CD4-positive, alpha-beta T cell (primary cell): ENCODE data around the gene SPEM1. TPM values are rescaled to one million over a fixed set of nuclear protein-coding genes. Genes with fewer than 3 reads are reported as not detected.

Experiments
- ATAC-seq: fragments of 200-7000 bp; cut with Tn5 transposase; one replicate; pipeline ENCODE4 v1.10.0; 2022; ENCODE audit warnings: mild to moderate bottlenecking; ENCODE audit not compliant: poor library complexity
- CTCF ChIA-PET: fragments of 350-600 bp; sonication (Branson Sonifier 250); formaldehyde crosslinking; loops from one replicate; lab custom pipeline; 2021; ENCODE audit warnings: antibody characterized with exemption, inconsistent platforms; lab: Charles Lee
- POLR2A ChIA-PET: fragments of 350-600 bp; sonication (Branson Sonifier 250); formaldehyde crosslinking; loops from one replicate; lab custom pipeline; 2021; ENCODE audit warnings: antibody characterized with exemption, inconsistent platforms; lab: Charles Lee
- DNase-seq, 14 experiments: peaks; one replicate each; pipeline ENCODE4 v3.0.0-alpha.2; 2013 to 2020; ENCODE audit warnings: mixed read lengths in 2 of 14
- H3K27ac ChIP-seq, 2 donors: one replicate each; pipeline versions ENCODE4 v1.5.1 to v1.7.0; 2013; ENCODE audit warnings: low read length in 2 of 2, low read depth in 1 of 2, mild to moderate bottlenecking in 1 of 2
- H3K27me3 ChIP-seq, 2 experiments: 1 replicate in 1 of 2; 2 replicates in 1 of 2; pipeline versions ENCODE4 v1.6.1 to v1.7.0; 2013; ENCODE audit warnings: low read length in 2 of 2, control low read depth in 1 of 2, mild to moderate bottlenecking in 1 of 2, moderate library complexity in 1 of 2; ENCODE audit not compliant: insufficient read depth in 2 of 2, control insufficient read depth in 1 of 2
- H3K36me3 ChIP-seq: one replicate; pipeline ENCODE4 v1.6.1; 2013; ENCODE audit warnings: low read length, control low read depth; ENCODE audit not compliant: insufficient read depth
- H3K4me1 ChIP-seq: one replicate; pipeline ENCODE4 v1.6.1; 2013; ENCODE audit warnings: low read length, control low read depth; ENCODE audit not compliant: insufficient read depth
- H3K4me3 ChIP-seq: one replicate; pipeline ENCODE4 v1.5.1; 2013; ENCODE audit warnings: mild to moderate bottlenecking, low read length, moderate library complexity
- H3K9me3 ChIP-seq, 2 experiments: 1 replicate in 1 of 2; 2 replicates in 1 of 2; pipeline versions ENCODE4 v1.6.1 to v1.7.0; 2013; ENCODE audit warnings: low read length in 2 of 2, mild to moderate bottlenecking in 2 of 2, control low read depth in 1 of 2, moderate library complexity in 1 of 2; ENCODE audit not compliant: control insufficient read depth in 1 of 2, insufficient read depth in 1 of 2
- H3K27ac Mint-ChIP-seq: one replicate; pipeline ENCODE4 v1.8.0; 2020; ENCODE audit warnings: mixed read lengths
- H3K27me3 Mint-ChIP-seq: one replicate; pipeline ENCODE4 v1.8.0; 2021; ENCODE audit warnings: mixed read lengths
- H3K36me3 Mint-ChIP-seq: one replicate; pipeline ENCODE4 v1.8.0; 2021; ENCODE audit warnings: low read depth, mixed read lengths
- H3K4me1 Mint-ChIP-seq: one replicate; pipeline ENCODE4 v1.8.0; 2021; ENCODE audit warnings: low read depth, mixed read lengths
- H3K4me3 Mint-ChIP-seq: one replicate; pipeline ENCODE4 v1.8.0; 2020; ENCODE audit warnings: mild to moderate bottlenecking, mixed read lengths
- H3K9me3 Mint-ChIP-seq: one replicate; pipeline ENCODE4 v1.8.0; 2020; ENCODE audit warnings: mixed read lengths
- CTCF ChIP-seq: fragments of 200-600 bp; IDR thresholded peaks from one replicate; pipeline ENCODE4 v1.8.0; 2022; ENCODE audit warnings: antibody characterized with exemption, mild to moderate bottlenecking
- intact Hi-C, 2 experiments: fragments of 100-400 bp; cut with DNase I in 1 of 2; cut with micrococcal nuclease in 1 of 2; formaldehyde crosslinking; loops; one replicate each; pipeline versions ENCODE4 v1.15.1 to v1.9.0; 2023 to 2025; cut with DNase I, micrococcal nuclease
- polyA plus RNA-seq, 2 donors: library from polyadenylated mRNA; unstranded; fragments of 120-200 nt; gene quantifications; one replicate each; pipeline ENCODE4 v1.2.1, GENCODE V29; 2013
- total RNA-seq, 174 experiments: library from RNA in 2 of 174; stranded (reverse) in 2 of 174; gene quantifications; one replicate each; pipeline ENCODE4 v1.2.3 and lab custom pipeline; 2021 to 2026

The SPEM1 gene
- total RNA-seq (not detected), total RNA-seq (lab: John Stamatoyannopoulos, UW) (0 to 0.16 (median 0) reads per million in 172 experiments)
- polyA plus RNA-seq (2013, experiment 1 of 2), result not detected
- not detected for polyA plus RNA-seq (2013, experiment 2 of 2)

- intact Hi-C loops, result loop anchor here in 1 of 2 experiments (5.0 kb wide), 1 partner anchor 63 kb away; the partner anchor contains the start of gene TMEM95
- DNase-seq, result no peak
- H3K36me3 ChIP-seq, result no peaks in the 10 kb centered on the region
- H3K4me3 Mint-ChIP-seq, result no peak within 1 kb of the TSS
- ATAC-seq, result no peak
- CTCF ChIA-PET, result no interaction called here
- POLR2A ChIA-PET, result interaction anchor here (0.6 to 1.1 kb wide), 3 partner anchors 20 to 203 kb away, joined by 3 to 4 read pairs (median 3); no protein-coding TSS in a partner anchor
- no peaks in the 10 kb centered on the region for H3K9me3 Mint-ChIP-seq
- H3K9me3 ChIP-seq, result peaks cover 0 to 3% of the 10 kb centered on the region in 2 experiments
- no peaks in the 10 kb centered on the region for H3K4me1 ChIP-seq
- no peaks in the 10 kb centered on the region for H3K36me3 Mint-ChIP-seq
- H3K27ac Mint-ChIP-seq, result no peak within 1 kb of the TSS
- no peak within 1 kb of the TSS for H3K4me3 ChIP-seq
- H3K27me3 Mint-ChIP-seq, result no peaks in the 10 kb centered on the region
- no peak within 1 kb of the TSS for H3K27ac ChIP-seq
- no peaks in the 10 kb centered on the region for H3K27me3 ChIP-seq
- no peak for TF ChIP-seq CTCF
- H3K4me1 Mint-ChIP-seq, result no peaks in the 10 kb centered on the region
Observed at GRCh38 chr17:7419819-7420610, at the start of gene SPEM1. Gene SPEM1 (plus strand): TSS chr17:7420324. CDS start chr17:7420385, 61 bp downstream.

GRCh38 chr17:7370853-7371252, 49.3 kb upstream of the SPEM1 start:
- ChIA-PET POLR2A (interaction anchor here (0.6 kb wide), 1 partner anchor 393 kb away, joined by 3 read pairs; no protein-coding TSS in a partner anchor), CTCF (interaction anchor here (1.0 to 1.9 kb wide), 2 partner anchors 15 to 75 kb away, joined by 3 to 5 read pairs; no protein-coding TSS in a partner anchor)
- H3K36me3 Mint-ChIP-seq, result no peaks in the 10 kb centered on the region
- no peak for TF ChIP-seq CTCF
- ATAC-seq (no peak), DNase-seq (no peak)
- Histone ChIP-seq H3K27ac (no peak overlapping the region), H3K36me3 (no peaks in the 10 kb centered on the region), H3K4me3 (no peak overlapping the region), H3K4me1 (no peaks in the 10 kb centered on the region), H3K27me3 (no peaks in the 10 kb centered on the region), H3K9me3 (no peaks in the 10 kb centered on the region)
- H3K27me3 Mint-ChIP-seq, result no peaks in the 10 kb centered on the region
- no peaks in the 10 kb centered on the region for H3K9me3 Mint-ChIP-seq
- no peak overlapping the region for H3K4me3 Mint-ChIP-seq
- H3K27ac Mint-ChIP-seq, result no peak overlapping the region
- no peaks in the 10 kb centered on the region for H3K4me1 Mint-ChIP-seq
- intact Hi-C loops, result no loop called here

GRCh38 chr17:7374353-7374752, 45.8 kb upstream of the SPEM1 start:
- Mint-ChIP-seq H3K4me3 (no peak overlapping the region), H3K4me1 (no peaks in the 10 kb centered on the region), H3K27me3 (peaks cover 18% of the 10 kb centered on the region), H3K36me3 (no peaks in the 10 kb centered on the region), H3K27ac (no peak overlapping the region), H3K9me3 (no peaks in the 10 kb centered on the region)
- Histone ChIP-seq H3K4me3 (no peak overlapping the region), H3K9me3 (peaks cover 0 to 4% of the 10 kb centered on the region in 2 experiments), H3K27ac (no peak overlapping the region), H3K27me3 (no peaks in the 10 kb centered on the region), H3K4me1 (no peaks in the 10 kb centered on the region), H3K36me3 (no peaks in the 10 kb centered on the region)
- TF ChIP-seq CTCF, result no peak
- DNase-seq (no peak), ATAC-seq (no peak)
- ChIA-PET CTCF (no interaction called here), POLR2A (no interaction called here)
- intact Hi-C loops, result no loop called here
